ENCODE results near the gene ANKRD42. TPM values are rescaled to one million over a fixed set of nuclear protein-coding genes. Genes with fewer than 3 reads are reported as not detected.

The ANKRD42 gene
- total and polyA plus RNA-seq, 2 experiments from 2014 or later, result 5.3 to 5.7 TPM

DNA sequence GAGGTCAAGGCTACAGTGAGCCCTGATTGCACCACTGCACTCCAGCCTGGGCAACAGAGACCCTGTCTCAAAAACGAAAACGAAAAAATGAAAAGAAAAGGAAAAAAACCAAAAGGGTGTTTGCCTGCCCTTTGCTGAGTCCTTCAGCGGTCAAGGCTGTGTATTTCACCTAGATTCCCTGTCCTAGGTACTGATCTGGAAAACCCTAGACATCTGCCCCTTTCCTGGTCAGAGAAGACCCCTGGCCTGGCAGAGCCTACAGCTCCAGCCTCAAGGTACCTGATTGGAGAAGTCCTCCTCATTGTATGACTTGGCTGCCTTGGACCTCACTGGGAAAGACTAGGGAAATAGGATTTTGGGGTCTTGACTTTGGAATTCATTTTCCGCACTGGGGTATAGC, 100.7 kb downstream of the ANKRD42 start:
- Histone ChIP-seq H2AFZ (no peak overlapping the region), H3K4me1 (ENCODE audit: insufficient read depth) (no peaks in the 10 kb centered on the region; the same call in 1 of the 2 replicates), H3K27ac (ENCODE audit: low read depth) (no peak overlapping the region), H3K4me3 (no peak overlapping the region), H3K27me3 (ENCODE audit: insufficient read depth) (no peaks in the 10 kb centered on the region), H3K4me2 (no peak overlapping the region), H4K20me1 (replicated peaks; ENCODE audit: insufficient read depth) (no peaks in the 10 kb centered on the region), H3K36me3 (ENCODE audit: insufficient read depth) (no peaks in the 10 kb centered on the region), H3K9me2 (ENCODE audit: insufficient read depth) (no peaks in the 10 kb centered on the region; the same call in 1 of the 2 replicates), H3K79me2 (replicated peaks; ENCODE audit: insufficient read depth) (no peaks in the 10 kb centered on the region), H3F3A (replicated peaks; ENCODE audit: low read depth) (no peaks in the 10 kb centered on the region)
- peak; percentile 63 for TF ChIP-seq REST (IDR thresholded peaks at IDR 0.05; ENCODE audit: unreplicated experiment)
- TF ChIP-seq, protein P1, sequence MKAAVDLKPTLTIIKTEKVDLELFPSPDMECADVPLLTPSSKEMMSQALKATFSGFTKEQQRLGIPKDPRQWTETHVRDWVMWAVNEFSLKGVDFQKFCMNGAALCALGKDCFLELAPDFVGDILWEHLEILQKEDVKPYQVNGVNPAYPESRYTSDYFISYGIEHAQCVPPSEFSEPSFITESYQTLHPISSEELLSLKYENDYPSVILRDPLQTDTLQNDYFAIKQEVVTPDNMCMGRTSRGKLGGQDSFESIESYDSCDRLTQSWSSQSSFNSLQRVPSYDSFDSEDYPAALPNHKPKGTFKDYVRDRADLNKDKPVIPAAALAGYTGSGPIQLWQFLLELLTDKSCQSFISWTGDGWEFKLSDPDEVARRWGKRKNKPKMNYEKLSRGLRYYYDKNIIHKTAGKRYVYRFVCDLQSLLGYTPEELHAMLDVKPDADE (IDR thresholded peaks at IDR 0.05), result no peak
- no peak for TF ChIP-seq JUNB (IDR thresholded peaks at IDR 0.05; ENCODE audit: unreplicated experiment)
- no peak for TF ChIP-seq NANOG (IDR thresholded peaks at IDR 0.05; ENCODE audit: borderline replicate concordance)
- no peak for TF ChIP-seq ZNF114 (CRISPR knock-in tag; IDR thresholded peaks at IDR 0.05)
- TF ChIP-seq, protein P2, sequence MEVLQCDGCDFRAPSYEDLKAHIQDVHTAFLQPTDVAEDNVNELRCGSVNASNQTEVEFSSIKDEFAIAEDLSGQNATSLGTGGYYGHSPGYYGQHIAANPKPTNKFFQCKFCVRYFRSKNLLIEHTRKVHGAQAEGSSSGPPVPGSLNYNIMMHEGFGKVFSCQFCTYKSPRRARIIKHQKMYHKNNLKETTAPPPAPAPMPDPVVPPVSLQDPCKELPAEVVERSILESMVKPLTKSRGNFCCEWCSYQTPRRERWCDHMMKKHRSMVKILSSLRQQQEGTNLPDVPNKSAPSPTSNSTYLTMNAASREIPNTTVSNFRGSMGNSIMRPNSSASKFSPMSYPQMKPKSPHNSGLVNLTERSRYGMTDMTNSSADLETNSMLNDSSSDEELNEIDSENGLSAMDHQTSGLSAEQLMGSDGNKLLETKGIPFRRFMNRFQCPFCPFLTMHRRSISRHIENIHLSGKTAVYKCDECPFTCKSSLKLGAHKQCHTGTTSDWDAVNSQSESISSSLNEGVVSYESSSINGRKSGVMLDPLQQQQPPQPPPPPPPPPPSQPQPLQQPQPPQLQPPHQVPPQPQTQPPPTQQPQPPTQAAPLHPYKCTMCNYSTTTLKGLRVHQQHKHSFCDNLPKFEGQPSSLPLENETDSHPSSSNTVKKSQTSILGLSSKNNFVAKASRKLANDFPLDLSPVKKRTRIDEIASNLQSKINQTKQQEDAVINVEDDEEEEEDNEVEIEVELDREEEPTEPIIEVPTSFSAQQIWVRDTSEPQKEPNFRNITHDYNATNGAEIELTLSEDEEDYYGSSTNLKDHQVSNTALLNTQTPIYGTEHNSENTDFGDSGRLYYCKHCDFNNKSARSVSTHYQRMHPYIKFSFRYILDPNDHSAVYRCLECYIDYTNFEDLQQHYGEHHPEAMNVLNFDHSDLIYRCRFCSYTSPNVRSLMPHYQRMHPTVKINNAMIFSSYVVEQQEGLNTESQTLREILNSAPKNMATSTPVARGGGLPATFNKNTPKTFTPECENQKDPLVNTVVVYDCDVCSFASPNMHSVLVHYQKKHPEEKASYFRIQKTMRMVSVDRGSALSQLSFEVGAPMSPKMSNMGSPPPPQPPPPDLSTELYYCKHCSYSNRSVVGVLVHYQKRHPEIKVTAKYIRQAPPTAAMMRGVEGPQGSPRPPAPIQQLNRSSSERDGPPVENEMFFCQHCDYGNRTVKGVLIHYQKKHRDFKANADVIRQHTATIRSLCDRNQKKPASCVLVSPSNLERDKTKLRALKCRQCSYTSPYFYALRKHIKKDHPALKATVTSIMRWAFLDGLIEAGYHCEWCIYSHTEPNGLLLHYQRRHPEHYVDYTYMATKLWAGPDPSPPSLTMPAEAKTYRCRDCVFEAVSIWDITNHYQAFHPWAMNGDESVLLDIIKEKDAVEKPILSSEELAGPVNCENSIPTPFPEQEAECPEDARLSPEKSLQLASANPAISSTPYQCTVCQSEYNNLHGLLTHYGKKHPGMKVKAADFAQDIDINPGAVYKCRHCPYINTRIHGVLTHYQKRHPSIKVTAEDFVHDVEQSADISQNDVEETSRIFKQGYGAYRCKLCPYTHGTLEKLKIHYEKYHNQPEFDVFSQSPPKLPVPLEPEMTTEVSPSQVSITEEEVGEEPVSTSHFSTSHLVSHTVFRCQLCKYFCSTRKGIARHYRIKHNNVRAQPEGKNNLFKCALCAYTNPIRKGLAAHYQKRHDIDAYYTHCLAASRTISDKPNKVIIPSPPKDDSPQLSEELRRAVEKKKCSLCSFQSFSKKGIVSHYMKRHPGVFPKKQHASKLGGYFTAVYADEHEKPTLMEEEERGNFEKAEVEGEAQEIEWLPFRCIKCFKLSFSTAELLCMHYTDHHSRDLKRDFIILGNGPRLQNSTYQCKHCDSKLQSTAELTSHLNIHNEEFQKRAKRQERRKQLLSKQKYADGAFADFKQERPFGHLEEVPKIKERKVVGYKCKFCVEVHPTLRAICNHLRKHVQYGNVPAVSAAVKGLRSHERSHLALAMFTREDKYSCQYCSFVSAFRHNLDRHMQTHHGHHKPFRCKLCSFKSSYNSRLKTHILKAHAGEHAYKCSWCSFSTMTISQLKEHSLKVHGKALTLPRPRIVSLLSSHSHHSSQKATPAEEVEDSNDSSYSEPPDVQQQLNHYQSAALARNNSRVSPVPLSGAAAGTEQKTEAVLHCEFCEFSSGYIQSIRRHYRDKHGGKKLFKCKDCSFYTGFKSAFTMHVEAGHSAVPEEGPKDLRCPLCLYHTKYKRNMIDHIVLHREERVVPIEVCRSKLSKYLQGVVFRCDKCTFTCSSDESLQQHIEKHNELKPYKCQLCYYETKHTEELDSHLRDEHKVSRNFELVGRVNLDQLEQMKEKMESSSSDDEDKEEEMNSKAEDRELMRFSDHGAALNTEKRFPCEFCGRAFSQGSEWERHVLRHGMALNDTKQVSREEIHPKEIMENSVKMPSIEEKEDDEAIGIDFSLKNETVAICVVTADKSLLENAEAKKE (CRISPR knock-in tag; IDR thresholded peaks at IDR 0.05), result no peak
- TF ChIP-seq, protein P3, sequence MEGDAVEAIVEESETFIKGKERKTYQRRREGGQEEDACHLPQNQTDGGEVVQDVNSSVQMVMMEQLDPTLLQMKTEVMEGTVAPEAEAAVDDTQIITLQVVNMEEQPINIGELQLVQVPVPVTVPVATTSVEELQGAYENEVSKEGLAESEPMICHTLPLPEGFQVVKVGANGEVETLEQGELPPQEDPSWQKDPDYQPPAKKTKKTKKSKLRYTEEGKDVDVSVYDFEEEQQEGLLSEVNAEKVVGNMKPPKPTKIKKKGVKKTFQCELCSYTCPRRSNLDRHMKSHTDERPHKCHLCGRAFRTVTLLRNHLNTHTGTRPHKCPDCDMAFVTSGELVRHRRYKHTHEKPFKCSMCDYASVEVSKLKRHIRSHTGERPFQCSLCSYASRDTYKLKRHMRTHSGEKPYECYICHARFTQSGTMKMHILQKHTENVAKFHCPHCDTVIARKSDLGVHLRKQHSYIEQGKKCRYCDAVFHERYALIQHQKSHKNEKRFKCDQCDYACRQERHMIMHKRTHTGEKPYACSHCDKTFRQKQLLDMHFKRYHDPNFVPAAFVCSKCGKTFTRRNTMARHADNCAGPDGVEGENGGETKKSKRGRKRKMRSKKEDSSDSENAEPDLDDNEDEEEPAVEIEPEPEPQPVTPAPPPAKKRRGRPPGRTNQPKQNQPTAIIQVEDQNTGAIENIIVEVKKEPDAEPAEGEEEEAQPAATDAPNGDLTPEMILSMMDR (conservative IDR thresholded peaks at IDR 0.05; ENCODE audit: low read depth in 2 of 2), result no peak
- Mint-ChIP-seq H3K27me3 (ENCODE audit: insufficient read depth, low read depth, poor library complexity) (no peaks in the 10 kb centered on the region), H3K27ac (no peak overlapping the region), H3K4me3 (no peak overlapping the region), H3K9me3 (no peaks in the 10 kb centered on the region), H3K4me1 (peaks cover 19% of the 10 kb centered on the region), H3K36me3 (ENCODE audit: low read depth) (no peaks in the 10 kb centered on the region)
- DNase-seq (ENCODE audit: low spot score) (no peak), ATAC-seq (peak; percentile 46; the same call in 2 of the 3 replicates)

All from GM23338 (cell line).